Transverse colon (tissue), 4 donors: Measurements from ENCODE around the gene MCOLN3. TPM values are rescaled to one million over a fixed set of nuclear protein-coding genes. Genes with fewer than 3 reads are reported as not detected.

ENCODE experiments used
- DNase-seq: peaks from one replicate; pipeline ENCODE4 v3.0.0-alpha.2; 2019
- H3K27ac ChIP-seq, 4 donors: fragments of 200-600 bp; sonication (generic); 2 replicates each; pipeline ENCODE4 v1.5.1; 2016 to 2018; ENCODE audit warnings: inconsistent platforms in 4 of 4
- H3K27me3 ChIP-seq: fragments of 200-600 bp; sonication (generic); 2 replicates; pipeline ENCODE4 v1.5.1; 2017; ENCODE audit warnings: inconsistent platforms
- H3K36me3 ChIP-seq, 4 donors: fragments of 200-600 bp; sonication (generic); 2 replicates each; pipeline ENCODE4 v1.5.1; 2017 to 2019; ENCODE audit warnings: inconsistent platforms in 4 of 4
- H3K4me1 ChIP-seq, 4 donors: fragments of 200-600 bp; sonication (generic); 2 replicates each; pipeline ENCODE4 v1.5.1; 2017 to 2020; ENCODE audit warnings: inconsistent platforms in 4 of 4
- H3K4me3 ChIP-seq, 4 donors: fragments of 200-600 bp; sonication (generic); 1 replicate in 1 of 4; 2 replicates in 3 of 4; pipeline versions ENCODE4 v1.5.1 to v1.6.1; 2017 to 2019; ENCODE audit warnings: inconsistent platforms in 4 of 4
- H3K9me3 ChIP-seq, 2 donors: fragments of 200-600 bp; sonication (generic); 2 replicates each; pipeline ENCODE4 v1.5.1; 2017 to 2019; ENCODE audit warnings: inconsistent platforms in 2 of 2
- CTCF ChIP-seq, 5 experiments: fragments of 200-600 bp in 3 of 5; fragments of 450-650 bp in 2 of 5; sonication (generic) in 3 of 5; IDR thresholded peaks; 1 replicate in 2 of 5; 2 replicates in 3 of 5; pipeline ENCODE4 v1.5.1; 2016 to 2017; ENCODE audit warnings: antibody characterized with exemption in 5 of 5, inconsistent platforms in 3 of 5, mild to moderate bottlenecking in 2 of 5, moderate library complexity in 1 of 5
- EP300 ChIP-seq: sonication (generic); formaldehyde crosslinking; IDR thresholded peaks from one replicate; pipeline ENCODE4 v1.6.1; 2017; ENCODE audit warnings: antibody characterized with exemption, low read depth
- POLR2A ChIP-seq: fragments of 450-650 bp; IDR thresholded peaks from one replicate; pipeline ENCODE4 v1.6.1; 2016; ENCODE audit warnings: antibody characterized with exemption, mild to moderate bottlenecking, moderate library complexity
- POLR2AphosphoS5 ChIP-seq, 3 donors: sonication (generic); formaldehyde crosslinking; IDR thresholded peaks; one replicate each; pipeline ENCODE4 v1.6.1; 2016; ENCODE audit warnings: antibody characterized with exemption in 3 of 3
- WGBS, 2 donors: methylation state at CpG; one replicate each; pipeline ENCODE4 v1.1.5; 2018; ENCODE audit warnings: low coverage in 1 of 2; 5-methylcytosine and 5-hydroxymethylcytosine counted together
- in situ Hi-C, 4 donors: fragments of 200-750 bp; cut with MboI; loops; one replicate each; pipeline versions ENCODE4 v1.15.0 to v1.15.1; 2017; ENCODE audit warnings: low sequenced_read_pairs in 3 of 4, low pct_ligation_motif_present in 1 of 4, low pct_unique_long_range_greater_than_20kb in 1 of 4
- intact Hi-C: fragments of 100-400 bp; cut with DNase I; formaldehyde crosslinking; loops from one replicate; pipeline ENCODE4 v1.15.1; 2023; ENCODE audit warnings: low total_unique reads
- total RNA-seq, 4 donors: library from RNA; depleted of rRNA; stranded (reverse); fragments of >200 nt; gene quantifications; one replicate each; pipeline ENCODE4 v1.1.0, GENCODE V29; 2016

Gene MCOLN3
- total RNA-seq, 4 donors from 2014 or later: 1.9 to 7.6 TPM; not detected in 2

- TF ChIP-seq CTCF (IDR thresholded peaks at IDR 0.05): no peak
- TF ChIP-seq POLR2AphosphoS5 (IDR thresholded peaks at IDR 0.05): no peak
- no peak for TF ChIP-seq POLR2A
- no peak for TF ChIP-seq EP300
- intact Hi-C loops: no loop called here
- DNase-seq: peak; percentile 15
- H3K4me3 ChIP-seq: peak overlapping the region; percentile 52 to 83 (median 68)
- H3K27ac ChIP-seq: peak overlapping the region in 3 of 4 donors; percentile 50 to 79 (median 70)
- in situ Hi-C loops: no loop called here
- H3K36me3 ChIP-seq: no peaks in the 10 kb centered on the region
- WGBS, 2 donors: 0 to 2% methylated on average over 7 to 58 of the region's 58 CpGs
- H3K9me3 ChIP-seq: no peaks in the 10 kb centered on the region
- peaks cover 7 to 19% (median 16%) of the 10 kb centered on the region in 4 donors for H3K4me1 ChIP-seq
- H3K27me3 ChIP-seq: peaks cover 64% of the 10 kb centered on the region
These were observed 50.4 kb downstream of the MCOLN3 start for GRCh38 chr1:84997667-84998600.

GRCh38 chr1:84996846-84997666, 51.2 kb downstream of the MCOLN3 start, which contains the start of gene MCOLN2:
Gene MCOLN2 (minus strand): TSS chr1:84997113. CDS start chr1:84996872, 241 bp downstream.
- Histone ChIP-seq H3K9me3 (no peaks in the 10 kb centered on the region), H3K4me3 (peak within 1 kb of the TSS; percentile 52 to 83 (median 68)), H3K36me3 (no peaks in the 10 kb centered on the region), H3K27me3 (peaks cover 57% of the 10 kb centered on the region), H3K27ac (peak within 1 kb of the TSS; percentile 7 to 79 (median 60)), H3K4me1 (peaks cover 7 to 19% (median 16%) of the 10 kb centered on the region in 4 donors)
- TF ChIP-seq EP300 (no peak), POLR2A (peak; percentile 25), CTCF (IDR thresholded peaks at IDR 0.05) (peak in 2 of 5 experiments; percentile 23 to 24), POLR2AphosphoS5 (IDR thresholded peaks at IDR 0.05) (peak in 1 of 3 donors; percentile 57)
- peak; percentile 45 for DNase-seq
- in situ Hi-C loops: no loop called here
- 1% methylated on average over 56 of the region's 87 CpGs; no CpG with 5 or more reads in 1 of the 2 donors for WGBS, 2 donors
- intact Hi-C loops: no loop called here

GRCh38 chr1:84995484-84996334, 52.6 kb downstream of the MCOLN3 start:
- 56 to 57% methylated on average over 9 to 10 of the region's 10 CpGs for WGBS, 2 donors
- Histone ChIP-seq H3K36me3 (no peaks in the 10 kb centered on the region), H3K27ac (peak overlapping the region in 2 of 4 donors; percentile 70 to 79), H3K4me1 (peaks cover 7 to 19% (median 16%) of the 10 kb centered on the region in 4 donors), H3K9me3 (no peaks in the 10 kb centered on the region), H3K27me3 (peaks cover 47% of the 10 kb centered on the region), H3K4me3 (peak overlapping the region in 2 of 4 donors; percentile 63 to 83)
- DNase-seq: no peak
- intact Hi-C loops: no loop called here
- in situ Hi-C loops: no loop called here
- no peak for TF ChIP-seq CTCF (IDR thresholded peaks at IDR 0.05)
- no peak for TF ChIP-seq EP300
- TF ChIP-seq POLR2A: no peak
- TF ChIP-seq POLR2AphosphoS5 (IDR thresholded peaks at IDR 0.05): no peak
